Mammary epithelial cell (primary cell): ENCODE data around the gene SATB1.

Experiments used
- EZH2 ChIP-seq: IDR thresholded peaks from 2 replicates; pipeline ENCODE4 v1.6.1; 2012; ENCODE audit warnings: low read length, inconsistent platforms, borderline replicate concordance
- TF ChIP-seq, protein P1 (sequence below), 2 donors: IDR thresholded peaks in 1 of 2; conservative IDR thresholded peaks in 1 of 2; 2 replicates each; pipeline ENCODE4 v1.5.1; 2011 to 2012; ENCODE audit warnings: inconsistent platforms in 2 of 2, low read length in 2 of 2, mild to moderate bottlenecking in 2 of 2, control low read depth in 1 of 2, low read depth in 1 of 2; ENCODE audit not compliant: insufficient read depth in 1 of 2; ENCODE audit errors: extremely low read depth in 1 of 2

DNA sequence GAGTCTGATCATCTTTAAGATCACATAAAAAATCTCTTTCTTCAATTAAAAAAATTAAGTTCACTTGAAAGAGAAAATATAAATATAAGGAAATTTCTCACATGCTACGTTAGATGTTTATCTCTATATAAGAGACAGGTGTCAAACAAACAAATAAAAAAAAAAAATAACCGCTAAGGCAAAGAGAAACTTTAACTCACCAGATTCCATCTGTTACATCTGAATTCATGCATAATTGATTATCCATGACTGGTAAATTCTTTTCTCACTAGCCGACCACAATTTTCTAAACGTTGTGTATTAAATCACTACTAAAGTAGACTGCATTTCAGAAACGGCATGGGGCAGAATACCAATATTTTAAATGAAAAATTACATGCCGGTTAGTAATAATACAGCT, 9.6 kb upstream of the SATB1 start:
- TF ChIP-seq, protein P1, sequence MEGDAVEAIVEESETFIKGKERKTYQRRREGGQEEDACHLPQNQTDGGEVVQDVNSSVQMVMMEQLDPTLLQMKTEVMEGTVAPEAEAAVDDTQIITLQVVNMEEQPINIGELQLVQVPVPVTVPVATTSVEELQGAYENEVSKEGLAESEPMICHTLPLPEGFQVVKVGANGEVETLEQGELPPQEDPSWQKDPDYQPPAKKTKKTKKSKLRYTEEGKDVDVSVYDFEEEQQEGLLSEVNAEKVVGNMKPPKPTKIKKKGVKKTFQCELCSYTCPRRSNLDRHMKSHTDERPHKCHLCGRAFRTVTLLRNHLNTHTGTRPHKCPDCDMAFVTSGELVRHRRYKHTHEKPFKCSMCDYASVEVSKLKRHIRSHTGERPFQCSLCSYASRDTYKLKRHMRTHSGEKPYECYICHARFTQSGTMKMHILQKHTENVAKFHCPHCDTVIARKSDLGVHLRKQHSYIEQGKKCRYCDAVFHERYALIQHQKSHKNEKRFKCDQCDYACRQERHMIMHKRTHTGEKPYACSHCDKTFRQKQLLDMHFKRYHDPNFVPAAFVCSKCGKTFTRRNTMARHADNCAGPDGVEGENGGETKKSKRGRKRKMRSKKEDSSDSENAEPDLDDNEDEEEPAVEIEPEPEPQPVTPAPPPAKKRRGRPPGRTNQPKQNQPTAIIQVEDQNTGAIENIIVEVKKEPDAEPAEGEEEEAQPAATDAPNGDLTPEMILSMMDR (conservative IDR thresholded peaks at IDR 0.05 in 1 of 2, IDR thresholded peaks at IDR 0.05 in 1 of 2; ENCODE audit: extremely low read depth in 1 of 2, insufficient read depth in 1 of 2, low read depth in 1 of 2, low read length in 2 of 2) = no peak
- no peak for TF ChIP-seq EZH2
